GM18526 (cell line): ENCODE measurements around the gene ABCB8.

Experiments used
- POLR2A ChIP-seq: IDR thresholded peaks from 3 replicates; pipeline ENCODE4 v1.6.1; 2011; ENCODE audit not compliant: insufficient read length; ENCODE audit errors: extremely low read depth

Gene ABCB8

DNA sequence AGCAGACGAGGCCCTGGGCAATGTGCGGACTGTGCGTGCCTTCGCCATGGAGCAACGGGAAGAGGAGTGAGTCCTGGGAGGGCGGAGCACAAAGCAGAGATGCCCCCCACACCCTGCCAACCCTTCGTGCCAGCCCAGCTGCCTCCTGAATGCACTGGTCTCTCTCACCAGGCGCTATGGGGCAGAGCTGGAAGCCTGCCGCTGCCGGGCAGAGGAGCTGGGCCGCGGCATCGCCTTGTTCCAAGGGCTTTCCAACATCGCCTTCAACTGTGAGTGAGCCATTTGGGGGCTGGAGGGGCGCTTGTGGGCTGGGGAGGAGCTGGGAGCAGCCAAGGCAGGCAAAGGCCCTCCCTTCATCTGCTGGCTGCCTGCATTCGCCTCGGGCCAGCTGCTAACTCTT lies 7.7 kb downstream of the ABCB8 start:
- no peak for TF ChIP-seq POLR2A

- TF ChIP-seq POLR2A, result no peak
Observed at GRCh38 chr7:151038951-151039849, 10.9 kb downstream of the ABCB8 start.

- no peak for TF ChIP-seq POLR2A
Observed at GRCh38 chr7:151039850-151040548, 11.7 kb downstream of the ABCB8 start.

GRCh38 chr7:151040616-151041375 lies 12.5 kb downstream of the ABCB8 start:
- TF ChIP-seq POLR2A, result no peak

- TF ChIP-seq POLR2A, result no peak
Observed at GRCh38 chr7:151043959-151044358, 15.7 kb downstream of the ABCB8 start.

- TF ChIP-seq POLR2A, result no peak
Observed at GRCh38 chr7:151045262-151045661, 17.0 kb downstream of the ABCB8 start.

GRCh38 chr7:151045967-151046366 lies 17.7 kb downstream of the ABCB8 start:
- TF ChIP-seq POLR2A, result no peak

DNA sequence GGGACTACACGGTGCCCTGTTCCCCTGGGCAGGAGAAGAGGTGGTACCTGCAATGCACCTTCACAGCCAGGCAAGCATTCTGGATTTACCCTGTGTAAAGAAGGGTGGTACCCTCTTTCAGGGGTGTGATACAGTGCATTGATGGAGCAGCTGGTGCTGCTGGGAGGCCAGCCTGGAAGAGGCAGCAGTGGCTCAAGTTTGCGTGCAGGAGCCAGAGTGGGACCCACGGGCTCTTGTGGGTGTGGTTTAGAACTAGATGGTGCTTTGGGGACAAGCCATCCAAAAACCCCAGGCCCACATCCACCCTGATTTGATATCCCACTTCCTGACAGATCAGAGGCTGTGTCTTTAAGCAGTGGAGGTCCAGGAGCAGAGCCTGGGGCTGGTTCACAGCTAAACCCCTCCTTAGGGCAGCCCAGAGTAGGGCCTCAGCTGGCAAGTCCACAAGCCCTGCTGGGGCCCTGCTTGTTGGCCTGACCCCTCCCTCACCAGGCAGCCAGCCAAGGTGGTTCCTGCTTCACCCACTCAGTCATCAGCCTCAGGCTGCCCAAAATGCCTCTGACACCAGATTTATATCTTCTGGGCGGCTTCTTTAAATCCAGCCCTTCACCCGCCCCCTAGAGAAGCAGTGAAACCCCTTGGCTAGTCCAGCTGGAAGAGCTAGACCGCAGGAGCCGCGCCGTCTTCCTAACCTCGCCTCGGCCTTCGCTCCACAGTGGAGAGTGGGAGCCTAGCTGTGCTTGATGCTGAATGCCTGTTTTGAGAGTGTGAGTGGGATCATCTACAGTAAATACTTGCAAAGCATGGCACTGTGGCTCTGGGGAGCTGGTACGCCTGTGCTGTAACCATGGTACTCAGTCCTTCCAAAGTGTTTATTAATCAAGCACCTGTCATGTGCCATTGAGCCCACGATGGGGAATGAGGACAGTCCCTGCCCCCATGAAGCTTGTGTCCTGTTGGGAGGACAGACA lies 18.6 kb downstream of the ABCB8 start:
- TF ChIP-seq POLR2A, result no peak

- no peak for TF ChIP-seq POLR2A
Observed at GRCh38 chr7:151047976-151048815, 19.9 kb downstream of the ABCB8 start, which contains the start of gene ASIC3. Gene ASIC3, plus strand, starts transcription at chr7:151048531. Its CDS starts 355 bp downstream, at chr7:151048886.

- TF ChIP-seq POLR2A, result no peak
Observed at GRCh38 chr7:151048911-151049463, 20.7 kb downstream of the ABCB8 start.

DNA sequence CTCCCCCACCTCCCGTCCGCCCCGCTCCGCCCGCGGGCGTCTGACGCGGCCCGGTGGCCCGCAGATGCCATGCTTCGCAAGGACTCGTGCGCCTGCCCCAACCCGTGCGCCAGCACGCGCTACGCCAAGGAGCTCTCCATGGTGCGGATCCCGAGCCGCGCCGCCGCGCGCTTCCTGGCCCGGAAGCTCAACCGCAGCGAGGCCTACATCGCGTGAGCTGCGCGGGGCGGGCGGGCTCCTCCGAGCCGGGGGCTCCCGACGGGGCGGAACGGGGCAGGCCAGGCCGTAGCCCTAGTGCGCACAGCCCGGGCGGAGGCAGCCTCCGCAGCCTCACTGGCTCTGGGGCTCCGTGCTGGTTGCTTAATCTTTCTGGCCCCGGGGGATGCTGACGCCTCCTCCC lies 22.9 kb downstream of the ABCB8 start:
- no peak for TF ChIP-seq POLR2A

DNA sequence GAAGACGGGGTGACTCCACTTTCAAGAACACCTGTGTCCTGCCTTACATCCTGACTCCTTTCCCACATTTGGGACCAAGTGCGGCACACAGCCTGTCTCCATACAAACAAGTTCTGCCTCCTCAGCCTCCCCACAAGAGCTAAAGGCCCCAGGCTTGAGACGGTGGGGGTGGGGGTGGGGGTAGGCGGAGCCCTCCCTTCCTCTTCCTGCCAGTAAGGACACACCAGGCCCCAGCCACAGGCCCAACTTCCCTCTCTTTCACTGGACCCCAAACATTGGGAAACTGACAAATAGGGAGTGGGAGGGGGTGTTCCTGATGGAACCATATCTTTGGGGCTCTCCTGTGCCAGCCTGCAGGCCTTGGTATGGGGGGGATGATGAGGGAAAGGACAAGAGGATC lies 24.8 kb downstream of the ABCB8 start:
- TF ChIP-seq POLR2A, result no peak

DNA sequence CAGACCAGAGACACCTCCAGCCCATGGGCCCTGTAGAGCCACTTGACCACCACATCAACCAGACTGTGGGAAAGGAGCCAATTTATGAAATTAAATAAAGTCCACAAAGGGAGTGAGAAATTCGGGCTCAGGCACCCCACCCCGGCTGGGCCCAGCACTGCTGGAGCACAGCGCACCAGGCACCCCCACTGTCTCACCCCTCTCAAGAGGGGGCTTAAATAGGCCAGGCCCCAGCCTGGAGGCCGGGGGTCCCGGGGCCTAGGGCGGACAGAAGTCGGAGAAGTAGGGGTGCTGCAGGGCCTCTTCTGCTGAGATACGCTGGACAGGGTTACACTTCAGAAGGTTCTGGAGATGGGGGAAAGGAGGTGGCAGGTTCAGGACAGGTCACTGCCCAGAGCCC lies 25.5 kb downstream of the ABCB8 start:
- no peak for TF ChIP-seq POLR2A

- no peak for TF ChIP-seq POLR2A
Observed at GRCh38 chr7:151056283-151056665, 28.0 kb downstream of the ABCB8 start.
